HepG2 (cell line): ENCODE measurements around the gene COMMD7. TPM values are rescaled to one million over a fixed set of nuclear protein-coding genes. Genes with fewer than 3 reads are reported as not detected.

ENCODE experiments used
- ATAC-seq: fragments of 200-7000 bp; cut with Tn5 transposase; 3 replicates; pipeline ENCODE4 v1.9.1; 2020; ENCODE audit warnings: mild to moderate bottlenecking, moderate library complexity
- BruUV-seq: library from RNA; stranded (reverse); fragments of 400-500 nt; replicated peaks from 2 replicates; lab custom pipeline; 2021; lab: Mats Ljungman, UMichigan
- CTCF ChIA-PET: fragments of 300-600 bp; formaldehyde crosslinking; extraction: SDS; loops from one replicate; lab custom pipeline; 2021; ENCODE audit warnings: low total read pairs, inconsistent platforms, low intra/inter-chr PET ratio; lab: Yijun Ruan, JAX
- POLR2A ChIA-PET: fragments of 350-600 bp; sonication (Branson Sonifier 250); formaldehyde crosslinking; loops from one replicate; lab custom pipeline; 2020; ENCODE audit warnings: antibody characterized with exemption, inconsistent platforms; lab: Yijun Ruan, JAX
- DNase-seq: peaks from one replicate; pipeline ENCODE4 v3.0.0-alpha.2; 2015; ENCODE audit warnings: low spot score
- FAIRE-seq: peaks from 3 replicates; lab custom pipeline; 2011; peaks lifted over from hg19 to GRCh38; lab: Jason Lieb, UNC
- H2AFZ ChIP-seq: one replicate; pipeline ENCODE4 v1.6.1; 2011; ENCODE audit warnings: low read length, inconsistent platforms
- H3K27ac ChIP-seq: fragments of 300-600 bp; 3 replicates; pipeline ENCODE4 v1.8.0; 2011; ENCODE audit warnings: mixed run types, mild to moderate bottlenecking, mixed read lengths, low read length, inconsistent platforms; ENCODE audit not compliant: insufficient read depth; ENCODE audit errors: extremely low read length
- H3K27me3 ChIP-seq, 2 experiments: fragments of 200-600 bp in 1 of 2; 2 replicates in 1 of 2; 3 replicates in 1 of 2; pipeline versions ENCODE4 v1.6.0 to v1.8.0; 2011; ENCODE audit warnings: low read length in 2 of 2, mild to moderate bottlenecking in 2 of 2, moderate library complexity in 2 of 2, inconsistent platforms in 1 of 2; ENCODE audit not compliant: insufficient read depth in 2 of 2, control insufficient read depth in 1 of 2
- H3K36me3 ChIP-seq, 2 experiments: fragments of 200-600 bp in 1 of 2; replicated peaks in 1 of 2; 2 replicates in 1 of 2; 3 replicates in 1 of 2; pipeline versions ENCODE4 v1.5.1 to v1.8.0; 2011; ENCODE audit warnings: low read length in 2 of 2, inconsistent platforms in 1 of 2; ENCODE audit not compliant: insufficient read depth in 2 of 2, control insufficient read depth in 1 of 2
- H3K4me1 ChIP-seq: 2 replicates; pipeline ENCODE4 v1.5.1; 2012; ENCODE audit warnings: low read length, inconsistent platforms; ENCODE audit not compliant: insufficient read depth
- H3K4me2 ChIP-seq: 2 replicates; pipeline ENCODE4 v1.6.0; 2011; ENCODE audit warnings: low read depth, low read length, inconsistent platforms
- H3K4me3 ChIP-seq, 3 experiments: fragments of 200-600 bp in 1 of 3; sonication (generic), shearing (Covaris generic) in 1 of 3; replicated peaks in 1 of 3; 2 replicates each; pipeline ENCODE4 v1.5.1; 2011 to 2016; ENCODE audit warnings: low read length in 3 of 3, inconsistent platforms in 2 of 3, low read depth in 2 of 3, mild to moderate bottlenecking in 2 of 3, control low read depth in 1 of 3, mixed read lengths in 1 of 3; ENCODE audit not compliant: insufficient read depth in 1 of 3
- H3K79me2 ChIP-seq: one replicate; pipeline ENCODE4 v1.6.1; 2011; ENCODE audit warnings: low read length, inconsistent platforms; ENCODE audit not compliant: insufficient read depth
- H3K9ac ChIP-seq: 2 replicates; pipeline ENCODE4 v1.6.0; 2011; ENCODE audit warnings: mild to moderate bottlenecking, low read depth, low read length, inconsistent platforms; ENCODE audit not compliant: insufficient read depth
- H3K9me3 ChIP-seq: 2 replicates; pipeline ENCODE4 v1.5.1; 2012; ENCODE audit warnings: mild to moderate bottlenecking, low read length
- H4K20me1 ChIP-seq: 2 replicates; pipeline ENCODE4 v1.6.0; 2011; ENCODE audit warnings: inconsistent platforms, mild to moderate bottlenecking, low read length, moderate library complexity; ENCODE audit not compliant: insufficient read depth
- ASH2L ChIP-seq: fragments of 300-600, 200-600 bp; sonication (generic); IDR thresholded peaks from 2 replicates; pipeline ENCODE4 v1.7.0; 2017; ENCODE audit warnings: low read depth, mild to moderate bottlenecking, moderate library complexity, mixed read lengths, low read length; ENCODE audit not compliant: insufficient read length
- PHF21A ChIP-seq: sonication (generic); formaldehyde crosslinking; IDR thresholded peaks from 2 replicates; pipeline ENCODE4 v1.5.0; 2020; ENCODE audit warnings: mild to moderate bottlenecking, missing genetic modification reagents
- RAD21 ChIP-seq: fragments of 450-650 bp; formaldehyde crosslinking; IDR thresholded peaks from 2 replicates; pipeline ENCODE4 v1.5.0; 2020; ENCODE audit warnings: mild to moderate bottlenecking
- WGBS: methylation state at CpG from one replicate; pipeline ENCODE4 v1.1.6; 2017; ENCODE audit warnings: low lambda C conversion rate; 5-methylcytosine and 5-hydroxymethylcytosine counted together
- in situ Hi-C: cut with HindIII; loops from 2 replicates; pipeline ENCODE4 v1.10.0; 2017; ENCODE audit warnings: low pct_unique_long_range_greater_than_20kb; ENCODE audit not compliant: extremely low pct_ligation_motif_present
- intact Hi-C: fragments of 100-400 bp; cut with micrococcal nuclease; formaldehyde crosslinking; loops from one replicate; pipeline ENCODE4 v1.10.0; 2022; ENCODE audit not compliant: unreplicated experiment
- polyA plus RNA-seq, 8 experiments: library from polyadenylated mRNA; depleted of rRNA in 3 of 8; stranded (reverse) in 7 of 8; unstranded in 1 of 8; fragments of >200 nt; fragmentation: Illumina TruSeq in 4 of 8; extraction: Trizol in 4 of 8; gene quantifications; 2 replicates each; pipeline versions ENCODE4 v1.2.1 to v1.2.3, GENCODE V29; 2011 to 2016; ENCODE audit warnings: low read depth in 4 of 8, missing spikeins in 1 of 8, mixed read lengths in 1 of 8; ENCODE audit not compliant: insufficient read depth in 1 of 8
- total RNA-seq, 5 experiments: library from RNA; depleted of rRNA; stranded (reverse); fragments of >200 nt; fragmentation: Illumina TruSeq; extraction: Trizol; gene quantifications; 2 replicates each; pipeline ENCODE4 v1.2.3, GENCODE V29; 2016; ENCODE audit warnings: low read depth in 1 of 5
- TF ChIP-seq, protein P1 (sequence below): sonication (generic); formaldehyde crosslinking; IDR thresholded peaks from 2 replicates; pipeline ENCODE4 v1.5.0; 2020; ENCODE audit warnings: missing genetic modification reagents
- TF ChIP-seq, protein P2 (sequence below): sonication (generic); formaldehyde crosslinking; IDR thresholded peaks from 2 replicates; pipeline ENCODE4 v1.4.0; 2020; ENCODE audit warnings: missing genetic modification reagents, borderline replicate concordance
- TF ChIP-seq, protein P3 (sequence below): sonication (generic); formaldehyde crosslinking; IDR thresholded peaks from 2 replicates; pipeline ENCODE4 v1.8.0; 2023; ENCODE audit warnings: mild to moderate bottlenecking, missing genetic modification reagents
- TF ChIP-seq, protein P4 (sequence below): IDR thresholded peaks from 2 replicates; pipeline ENCODE4 v1.6.1; 2016; ENCODE audit warnings: mild to moderate bottlenecking, missing biosample characterization, missing genetic modification reagents
- TF ChIP-seq, protein P5 (sequence below): sonication (generic); formaldehyde crosslinking; IDR thresholded peaks from 2 replicates; pipeline ENCODE4 v1.5.0; 2020; ENCODE audit warnings: missing genetic modification reagents, mild to moderate bottlenecking, borderline replicate concordance
- TF ChIP-seq, protein P6 (sequence below): sonication (generic); formaldehyde crosslinking; IDR thresholded peaks from 2 replicates; pipeline ENCODE4 v1.5.0; 2020; ENCODE audit warnings: mild to moderate bottlenecking, missing genetic modification reagents

Gene COMMD7
- total and polyA plus RNA-seq, 2 of the 13 experiments (the other 11 are each of a cell fraction or from before 2014, with no cell fraction given), result 42.1 to 53.3 TPM

DNA sequence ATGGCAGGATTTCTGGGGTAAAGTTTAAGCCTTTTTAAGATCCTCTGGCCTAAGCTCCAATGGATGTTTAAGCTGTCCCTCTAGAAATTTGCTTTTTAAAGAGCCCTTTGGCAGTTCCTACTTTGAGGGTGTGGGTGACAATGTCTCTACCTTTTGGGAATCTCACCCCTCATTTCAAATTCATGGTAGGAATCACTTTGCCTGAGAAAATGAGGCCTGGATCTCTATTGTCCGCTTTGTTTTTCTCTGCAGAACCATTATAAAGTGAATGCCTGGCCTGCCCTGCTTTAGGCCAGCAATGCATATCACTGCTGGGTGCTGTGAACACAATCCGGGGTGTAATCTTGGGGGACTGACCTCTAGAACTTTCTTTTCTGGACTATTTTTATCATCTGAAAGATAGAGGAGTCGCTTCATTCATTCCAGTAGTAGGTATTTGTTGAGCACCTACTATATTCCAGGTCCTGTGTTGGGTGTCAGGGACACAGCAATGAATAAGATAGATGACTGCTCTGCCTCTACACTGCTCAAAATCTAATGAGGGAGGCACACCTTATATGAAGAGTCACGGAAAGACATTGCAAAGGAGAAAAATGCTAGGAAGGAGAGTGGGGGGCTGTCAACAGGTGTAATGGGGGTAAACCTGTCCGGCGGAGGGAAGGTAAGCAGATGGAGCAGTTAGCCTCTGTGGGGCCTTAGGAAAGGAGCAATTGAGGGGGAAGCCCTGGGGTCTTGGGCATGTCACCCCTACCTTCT is 8.6 kb upstream of the COMMD7 start:
- BruUV-seq, result no TSS peak
- Histone ChIP-seq H3K4me1 (peaks cover 12% of the 10 kb centered on the region), H4K20me1 (no peaks in the 10 kb centered on the region), H2AFZ (no peak overlapping the region), H3K9ac (no peak overlapping the region), H3K4me2 (no peak overlapping the region), H3K79me2 (no peaks in the 10 kb centered on the region), H3K36me3 (no peaks in the 10 kb centered on the region), H3K27me3 (0 out of 5 replicates have a peak, but pooled peaks cover 0 to 4% of the 10 kb centered on the region in 2 experiments), H3K4me3 (no peak overlapping the region), H3K9me3 (no peaks in the 10 kb centered on the region), H3K27ac (no peak overlapping the region)
- ATAC-seq, result peak; percentile 20; the same call in 1 of the 3 replicates
- intact Hi-C loops (no loop called here), in situ Hi-C loops (loop anchor here (25.0 kb wide), 1 partner anchor 240 kb away; no protein-coding TSS in a partner anchor)
- FAIRE-seq, result no peak
- no peak for DNase-seq
- POLR2A ChIA-PET, result no interaction called here
- CTCF ChIA-PET, result no interaction called here
- TF ChIP-seq, protein P1, sequence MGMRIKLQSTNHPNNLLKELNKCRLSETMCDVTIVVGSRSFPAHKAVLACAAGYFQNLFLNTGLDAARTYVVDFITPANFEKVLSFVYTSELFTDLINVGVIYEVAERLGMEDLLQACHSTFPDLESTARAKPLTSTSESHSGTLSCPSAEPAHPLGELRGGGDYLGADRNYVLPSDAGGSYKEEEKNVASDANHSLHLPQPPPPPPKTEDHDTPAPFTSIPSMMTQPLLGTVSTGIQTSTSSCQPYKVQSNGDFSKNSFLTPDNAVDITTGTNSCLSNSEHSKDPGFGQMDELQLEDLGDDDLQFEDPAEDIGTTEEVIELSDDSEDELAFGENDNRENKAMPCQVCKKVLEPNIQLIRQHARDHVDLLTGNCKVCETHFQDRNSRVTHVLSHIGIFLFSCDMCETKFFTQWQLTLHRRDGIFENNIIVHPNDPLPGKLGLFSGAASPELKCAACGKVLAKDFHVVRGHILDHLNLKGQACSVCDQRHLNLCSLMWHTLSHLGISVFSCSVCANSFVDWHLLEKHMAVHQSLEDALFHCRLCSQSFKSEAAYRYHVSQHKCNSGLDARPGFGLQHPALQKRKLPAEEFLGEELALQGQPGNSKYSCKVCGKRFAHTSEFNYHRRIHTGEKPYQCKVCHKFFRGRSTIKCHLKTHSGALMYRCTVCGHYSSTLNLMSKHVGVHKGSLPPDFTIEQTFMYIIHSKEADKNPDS (CRISPR knock-in tag), result no peak
- TF ChIP-seq RAD21 (no peak), PHF21A (CRISPR knock-in tag) (no peak), ASH2L (no peak)
- TF ChIP-seq, protein P2, sequence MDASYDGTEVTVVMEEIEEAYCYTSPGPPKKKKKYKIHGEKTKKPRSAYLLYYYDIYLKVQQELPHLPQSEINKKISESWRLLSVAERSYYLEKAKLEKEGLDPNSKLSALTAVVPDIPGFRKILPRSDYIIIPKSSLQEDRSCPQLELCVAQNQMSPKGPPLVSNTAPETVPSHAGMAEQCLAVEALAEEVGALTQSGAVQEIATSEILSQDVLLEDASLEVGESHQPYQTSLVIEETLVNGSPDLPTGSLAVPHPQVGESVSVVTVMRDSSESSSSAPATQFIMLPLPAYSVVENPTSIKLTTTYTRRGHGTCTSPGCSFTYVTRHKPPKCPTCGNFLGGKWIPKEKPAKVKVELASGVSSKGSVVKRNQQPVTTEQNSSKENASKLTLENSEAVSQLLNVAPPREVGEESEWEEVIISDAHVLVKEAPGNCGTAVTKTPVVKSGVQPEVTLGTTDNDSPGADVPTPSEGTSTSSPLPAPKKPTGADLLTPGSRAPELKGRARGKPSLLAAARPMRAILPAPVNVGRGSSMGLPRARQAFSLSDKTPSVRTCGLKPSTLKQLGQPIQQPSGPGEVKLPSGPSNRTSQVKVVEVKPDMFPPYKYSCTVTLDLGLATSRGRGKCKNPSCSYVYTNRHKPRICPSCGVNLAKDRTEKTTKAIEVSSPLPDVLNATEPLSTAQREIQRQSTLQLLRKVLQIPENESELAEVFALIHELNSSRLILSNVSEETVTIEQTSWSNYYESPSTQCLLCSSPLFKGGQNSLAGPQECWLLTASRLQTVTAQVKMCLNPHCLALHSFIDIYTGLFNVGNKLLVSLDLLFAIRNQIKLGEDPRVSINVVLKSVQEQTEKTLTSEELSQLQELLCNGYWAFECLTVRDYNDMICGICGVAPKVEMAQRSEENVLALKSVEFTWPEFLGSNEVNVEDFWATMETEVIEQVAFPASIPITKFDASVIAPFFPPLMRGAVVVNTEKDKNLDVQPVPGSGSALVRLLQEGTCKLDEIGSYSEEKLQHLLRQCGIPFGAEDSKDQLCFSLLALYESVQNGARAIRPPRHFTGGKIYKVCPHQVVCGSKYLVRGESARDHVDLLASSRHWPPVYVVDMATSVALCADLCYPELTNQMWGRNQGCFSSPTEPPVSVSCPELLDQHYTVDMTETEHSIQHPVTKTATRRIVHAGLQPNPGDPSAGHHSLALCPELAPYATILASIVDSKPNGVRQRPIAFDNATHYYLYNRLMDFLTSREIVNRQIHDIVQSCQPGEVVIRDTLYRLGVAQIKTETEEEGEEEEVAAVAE (CRISPR knock-in tag), result no peak
- TF ChIP-seq, protein P3, sequence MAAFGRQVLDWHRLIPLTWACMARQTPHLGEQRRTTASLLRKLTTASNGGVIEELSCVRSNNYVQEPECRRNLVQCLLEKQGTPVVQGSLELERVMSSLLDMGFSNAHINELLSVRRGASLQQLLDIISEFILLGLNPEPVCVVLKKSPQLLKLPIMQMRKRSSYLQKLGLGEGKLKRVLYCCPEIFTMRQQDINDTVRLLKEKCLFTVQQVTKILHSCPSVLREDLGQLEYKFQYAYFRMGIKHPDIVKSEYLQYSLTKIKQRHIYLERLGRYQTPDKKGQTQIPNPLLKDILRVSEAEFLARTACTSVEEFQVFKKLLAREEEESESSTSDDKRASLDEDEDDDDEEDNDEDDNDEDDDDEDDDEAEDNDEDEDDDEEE (CRISPR knock-in tag), result no peak
- TF ChIP-seq, protein P4, sequence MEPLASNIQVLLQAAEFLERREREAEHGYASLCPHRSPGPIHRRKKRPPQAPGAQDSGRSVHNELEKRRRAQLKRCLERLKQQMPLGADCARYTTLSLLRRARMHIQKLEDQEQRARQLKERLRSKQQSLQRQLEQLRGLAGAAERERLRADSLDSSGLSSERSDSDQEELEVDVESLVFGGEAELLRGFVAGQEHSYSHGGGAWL (CRISPR knock-in tag), result no peak
- TF ChIP-seq, protein P5, sequence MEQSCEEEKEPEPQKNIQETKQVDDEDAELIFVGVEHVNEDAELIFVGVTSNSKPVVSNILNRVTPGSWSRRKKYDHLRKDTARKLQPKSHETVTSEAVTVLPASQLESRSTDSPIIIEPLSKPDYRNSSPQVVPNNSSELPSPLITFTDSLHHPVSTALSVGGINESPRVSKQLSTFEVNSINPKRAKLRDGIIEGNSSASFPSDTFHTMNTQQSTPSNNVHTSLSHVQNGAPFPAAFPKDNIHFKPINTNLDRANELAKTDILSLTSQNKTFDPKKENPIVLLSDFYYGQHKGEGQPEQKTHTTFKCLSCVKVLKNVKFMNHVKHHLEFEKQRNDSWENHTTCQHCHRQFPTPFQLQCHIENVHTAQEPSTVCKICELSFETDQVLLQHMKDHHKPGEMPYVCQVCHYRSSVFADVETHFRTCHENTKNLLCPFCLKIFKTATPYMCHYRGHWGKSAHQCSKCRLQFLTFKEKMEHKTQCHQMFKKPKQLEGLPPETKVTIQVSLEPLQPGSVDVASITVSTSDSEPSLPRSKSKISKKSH, result no peak
- TF ChIP-seq, protein P6, sequence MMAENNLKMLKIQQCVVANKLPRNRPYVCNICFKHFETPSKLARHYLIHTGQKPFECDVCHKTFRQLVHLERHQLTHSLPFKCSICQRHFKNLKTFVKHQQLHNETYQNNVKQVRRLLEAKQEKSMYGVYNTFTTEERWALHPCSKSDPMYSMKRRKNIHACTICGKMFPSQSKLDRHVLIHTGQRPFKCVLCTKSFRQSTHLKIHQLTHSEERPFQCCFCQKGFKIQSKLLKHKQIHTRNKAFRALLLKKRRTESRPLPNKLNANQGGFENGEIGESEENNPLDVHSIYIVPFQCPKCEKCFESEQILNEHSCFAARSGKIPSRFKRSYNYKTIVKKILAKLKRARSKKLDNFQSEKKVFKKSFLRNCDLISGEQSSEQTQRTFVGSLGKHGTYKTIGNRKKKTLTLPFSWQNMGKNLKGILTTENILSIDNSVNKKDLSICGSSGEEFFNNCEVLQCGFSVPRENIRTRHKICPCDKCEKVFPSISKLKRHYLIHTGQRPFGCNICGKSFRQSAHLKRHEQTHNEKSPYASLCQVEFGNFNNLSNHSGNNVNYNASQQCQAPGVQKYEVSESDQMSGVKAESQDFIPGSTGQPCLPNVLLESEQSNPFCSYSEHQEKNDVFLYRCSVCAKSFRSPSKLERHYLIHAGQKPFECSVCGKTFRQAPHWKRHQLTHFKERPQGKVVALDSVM, result no peak
- 66% methylated on average over 6 of the region's 6 CpGs for WGBS
